Neural progenitor cell (in vitro differentiated cells): Measurements from ENCODE around the gene CDS1. TPM values are rescaled to one million over a fixed set of nuclear protein-coding genes. Genes with fewer than 3 reads are reported as not detected.

Experiments used
- DNase-seq: peaks from one replicate; pipeline ENCODE4 v3.0.0-alpha.2; 2016; ENCODE audit warnings: low spot score
- H2AFZ ChIP-seq: fragments of 200-600 bp; sonication (generic); replicated peaks from 2 replicates; pipeline ENCODE4 v1.6.1; 2016; ENCODE audit warnings: antibody characterized with exemption
- H3F3A ChIP-seq: fragments of 200-600 bp; sonication (generic); 2 replicates; pipeline ENCODE4 v1.6.1; 2016; ENCODE audit warnings: antibody characterized with exemption, low read depth
- H3K27ac ChIP-seq: fragments of 200-600 bp; sonication (generic); 2 replicates; pipeline ENCODE4 v1.5.1; 2016; ENCODE audit warnings: mild to moderate bottlenecking
- H3K27me3 ChIP-seq: fragments of 200-600 bp; sonication (generic); 2 replicates; pipeline ENCODE4 v1.6.1; 2016; ENCODE audit warnings: mild to moderate bottlenecking, moderate library complexity
- H3K36me3 ChIP-seq: fragments of 200-600 bp; sonication (generic); 2 replicates; pipeline ENCODE4 v1.5.1; 2016
- H3K4me1 ChIP-seq: fragments of 200-600 bp; sonication (generic); 2 replicates; pipeline ENCODE4 v1.6.1; 2016; ENCODE audit warnings: mixed run types
- H3K4me2 ChIP-seq: fragments of 200-600 bp; sonication (generic); 2 replicates; pipeline ENCODE4 v1.6.1; 2016
- H3K4me3 ChIP-seq: fragments of 200-600 bp; sonication (generic); 2 replicates; pipeline ENCODE4 v1.5.1; 2016
- H3K79me2 ChIP-seq: fragments of 200-600 bp; sonication (generic); 2 replicates; pipeline ENCODE4 v1.6.1; 2016; ENCODE audit warnings: low read depth
- H3K9ac ChIP-seq: fragments of 200-600 bp; sonication (generic); 2 replicates; pipeline ENCODE4 v1.6.1; 2016
- H3K9me3 ChIP-seq: fragments of 200-600 bp; sonication (generic); 2 replicates; pipeline ENCODE4 v1.5.1; 2016; ENCODE audit warnings: low read depth
- H4K20me1 ChIP-seq: fragments of 200-600 bp; sonication (generic); 2 replicates; pipeline ENCODE4 v1.6.1; 2016; ENCODE audit warnings: low read depth
- H3K27ac Mint-ChIP-seq: 3 replicates; pipeline ENCODE4 v1.8.0; 2021; ENCODE audit warnings: mixed read lengths
- H3K27me3 Mint-ChIP-seq: 2 replicates; pipeline ENCODE4 v1.8.0; 2022; ENCODE audit warnings: low read depth, mild to moderate bottlenecking, inconsistent platforms, moderate library complexity, mixed read lengths; ENCODE audit not compliant: insufficient read depth
- H3K36me3 Mint-ChIP-seq: 3 replicates; pipeline ENCODE4 v1.8.0; 2021; ENCODE audit warnings: mixed read lengths
- H3K4me1 Mint-ChIP-seq: 3 replicates; pipeline ENCODE4 v1.8.0; 2021; ENCODE audit warnings: mixed read lengths
- H3K4me3 Mint-ChIP-seq: 3 replicates; pipeline ENCODE4 v1.8.0; 2021; ENCODE audit warnings: mild to moderate bottlenecking, moderate library complexity, mixed read lengths
- H3K9me3 Mint-ChIP-seq: 3 replicates; pipeline ENCODE4 v1.8.0; 2020; ENCODE audit warnings: mixed read lengths
- EZH2 ChIP-seq: fragments of 200-600 bp; sonication (generic); IDR thresholded peaks from 2 replicates; pipeline ENCODE4 v1.6.1; 2017; ENCODE audit warnings: antibody characterized with exemption, mild to moderate bottlenecking, moderate library complexity
- EZH2phosphoT487 ChIP-seq: fragments of 200-600 bp; sonication (generic); IDR thresholded peaks from 2 replicates; pipeline ENCODE4 v1.6.1; 2017; ENCODE audit warnings: antibody characterized with exemption
- total RNA-seq: library from RNA; depleted of rRNA; stranded (reverse); fragments of >200 nt; gene quantifications from 2 replicates; pipeline ENCODE4 v1.2.3, GENCODE V29; 2015; ENCODE audit warnings: low replicate concordance
- TF ChIP-seq, protein P1 (sequence below): fragments of 200-600 bp; sonication (generic); IDR thresholded peaks from 2 replicates; pipeline ENCODE4 v1.5.1; 2017; ENCODE audit warnings: antibody characterized with exemption, mild to moderate bottlenecking

CDS1 gene
- total RNA-seq, 1 donor from 2014 or later: 2.8 TPM

DNA sequence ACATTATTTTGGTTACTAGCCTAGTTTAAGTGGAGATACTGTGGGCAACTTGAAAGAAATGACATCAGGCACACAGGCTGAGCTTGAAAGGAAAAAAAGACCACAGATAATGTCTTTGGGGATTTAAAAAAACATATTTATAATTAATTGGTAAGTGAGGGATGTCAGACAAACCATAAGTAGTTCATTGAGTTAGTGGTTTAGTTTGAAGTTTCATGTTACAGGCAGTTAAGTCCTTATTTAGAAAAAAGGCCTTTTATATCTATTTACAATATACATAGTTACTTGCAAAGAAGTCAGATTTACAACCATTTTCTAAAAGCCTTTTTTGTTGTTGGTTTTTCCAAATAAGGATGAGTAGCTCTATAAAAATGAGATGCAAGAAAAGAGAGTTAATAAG is 89.2 kb downstream of the CDS1 start:
- no peak overlapping the region for H2AFZ ChIP-seq
- Mint-ChIP-seq H3K4me3 (no peak overlapping the region), H3K27ac (no peak overlapping the region), H3K4me1 (no peaks in the 10 kb centered on the region), H3K27me3 (peaks cover 3% of the 10 kb centered on the region), H3K36me3 (peaks cover 27% of the 10 kb centered on the region), H3K9me3 (no peaks in the 10 kb centered on the region)
- no peaks in the 10 kb centered on the region for H3K27me3 ChIP-seq
- no peak for DNase-seq
- TF ChIP-seq, protein P1, sequence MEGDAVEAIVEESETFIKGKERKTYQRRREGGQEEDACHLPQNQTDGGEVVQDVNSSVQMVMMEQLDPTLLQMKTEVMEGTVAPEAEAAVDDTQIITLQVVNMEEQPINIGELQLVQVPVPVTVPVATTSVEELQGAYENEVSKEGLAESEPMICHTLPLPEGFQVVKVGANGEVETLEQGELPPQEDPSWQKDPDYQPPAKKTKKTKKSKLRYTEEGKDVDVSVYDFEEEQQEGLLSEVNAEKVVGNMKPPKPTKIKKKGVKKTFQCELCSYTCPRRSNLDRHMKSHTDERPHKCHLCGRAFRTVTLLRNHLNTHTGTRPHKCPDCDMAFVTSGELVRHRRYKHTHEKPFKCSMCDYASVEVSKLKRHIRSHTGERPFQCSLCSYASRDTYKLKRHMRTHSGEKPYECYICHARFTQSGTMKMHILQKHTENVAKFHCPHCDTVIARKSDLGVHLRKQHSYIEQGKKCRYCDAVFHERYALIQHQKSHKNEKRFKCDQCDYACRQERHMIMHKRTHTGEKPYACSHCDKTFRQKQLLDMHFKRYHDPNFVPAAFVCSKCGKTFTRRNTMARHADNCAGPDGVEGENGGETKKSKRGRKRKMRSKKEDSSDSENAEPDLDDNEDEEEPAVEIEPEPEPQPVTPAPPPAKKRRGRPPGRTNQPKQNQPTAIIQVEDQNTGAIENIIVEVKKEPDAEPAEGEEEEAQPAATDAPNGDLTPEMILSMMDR: no peak
- TF ChIP-seq EZH2phosphoT487: no peak
- no peak for TF ChIP-seq EZH2
- no peak overlapping the region for H3K4me2 ChIP-seq
- no peaks in the 10 kb centered on the region for H3K79me2 ChIP-seq
- H3K4me3 ChIP-seq: no peak overlapping the region
- H3K36me3 ChIP-seq: peaks cover 4% of the 10 kb centered on the region
- no peaks in the 10 kb centered on the region for H3K4me1 ChIP-seq
- no peaks in the 10 kb centered on the region for H3F3A ChIP-seq
- H3K27ac ChIP-seq: no peak overlapping the region
- no peak overlapping the region for H3K9ac ChIP-seq
- no peaks in the 10 kb centered on the region for H3K9me3 ChIP-seq
- H4K20me1 ChIP-seq: no peaks in the 10 kb centered on the region

- H3K36me3 ChIP-seq: peaks cover 4% of the 10 kb centered on the region
- no peaks in the 10 kb centered on the region for H3K9me3 Mint-ChIP-seq
These were observed 90.7 kb downstream of the CDS1 start for GRCh38 chr4:84673475-84674240.

GRCh38 chr4:84677093-84677492 is 94.2 kb downstream of the CDS1 start:
- Mint-ChIP-seq H3K36me3 (peaks cover 44% of the 10 kb centered on the region), H3K27me3 (peaks cover 3% of the 10 kb centered on the region), H3K4me1 (peaks cover 13% of the 10 kb centered on the region), H3K4me3 (no peak overlapping the region), H3K9me3 (no peaks in the 10 kb centered on the region), H3K27ac (no peak overlapping the region)
- no peak overlapping the region for H3K27ac ChIP-seq
- H4K20me1 ChIP-seq: peaks cover 8% of the 10 kb centered on the region
- no peak overlapping the region for H2AFZ ChIP-seq
- no peaks in the 10 kb centered on the region for H3K27me3 ChIP-seq
- no peaks in the 10 kb centered on the region for H3F3A ChIP-seq
- peaks cover 11% of the 10 kb centered on the region for H3K4me1 ChIP-seq
- DNase-seq: no peak
- H3K4me2 ChIP-seq: no peak overlapping the region
- no peak overlapping the region for H3K4me3 ChIP-seq
- H3K79me2 ChIP-seq: no peaks in the 10 kb centered on the region
- H3K9me3 ChIP-seq: no peaks in the 10 kb centered on the region
- TF ChIP-seq EZH2phosphoT487 (no peak), EZH2 (no peak)
- TF ChIP-seq, protein P1: no peak
- H3K9ac ChIP-seq: no peak overlapping the region
- H3K36me3 ChIP-seq: peaks cover 9% of the 10 kb centered on the region

More at GRCh38 chr4:84673475-84674240, 90.7 kb downstream of the CDS1 start:
- TF ChIP-seq EZH2 (no peak), EZH2phosphoT487 (no peak)
- TF ChIP-seq, protein P1: no peak
- no peak for DNase-seq
- H2AFZ ChIP-seq: no peak overlapping the region
- H3K4me3 ChIP-seq: no peak overlapping the region
- Mint-ChIP-seq H3K27ac (no peak overlapping the region), H3K4me3 (no peak overlapping the region), H3K36me3 (peaks cover 29% of the 10 kb centered on the region), H3K27me3 (peaks cover 3% of the 10 kb centered on the region), H3K4me1 (no peaks in the 10 kb centered on the region)
- no peaks in the 10 kb centered on the region for H3K79me2 ChIP-seq
- H3K9me3 ChIP-seq: no peaks in the 10 kb centered on the region
- no peaks in the 10 kb centered on the region for H3F3A ChIP-seq
- no peak overlapping the region for H3K9ac ChIP-seq
- H3K27me3 ChIP-seq: no peaks in the 10 kb centered on the region
- H3K4me1 ChIP-seq: no peaks in the 10 kb centered on the region
- no peak overlapping the region for H3K4me2 ChIP-seq
- no peaks in the 10 kb centered on the region for H4K20me1 ChIP-seq
- no peak overlapping the region for H3K27ac ChIP-seq
